H1 (cell line): ENCODE data around the gene CTF1. TPM values are rescaled to one million over a fixed set of nuclear protein-coding genes. Genes with fewer than 3 reads are reported as not detected.

Source experiments
- CTCF ChIA-PET: fragments of 300-600 bp; sonication (Branson Sonifier 250); formaldehyde crosslinking; loops from one replicate; lab custom pipeline; 2021; ENCODE audit not compliant: partially characterized antibody; lab: Charles Lee
- POLR2A ChIA-PET: fragments of 300-600 bp; sonication (Branson Sonifier 250); formaldehyde crosslinking; loops from one replicate; lab custom pipeline; 2021; ENCODE audit warnings: inconsistent platforms; ENCODE audit not compliant: partially characterized antibody; lab: Charles Lee
- DNase-seq, 2 experiments: peaks; one replicate each; pipeline versions ENCODE4 v3.0.0 to v3.0.0-alpha.2; 2010 to 2022; ENCODE audit warnings: low spot score in 2 of 2, low read depth in 1 of 2, mixed read lengths in 1 of 2
- FAIRE-seq: peaks from 2 replicates; lab custom pipeline; 2011; peaks lifted over from hg19 to GRCh38; lab: Jason Lieb, UNC
- H2AFZ ChIP-seq: 2 replicates; pipeline ENCODE4 v1.8.1; 2012; ENCODE audit warnings: low read length, inconsistent platforms
- H2AK5ac ChIP-seq: 2 replicates; pipeline ENCODE4 v1.6.1; 2013; ENCODE audit warnings: low read depth, low read length
- H2BK120ac ChIP-seq: replicated peaks from 2 replicates; pipeline ENCODE3; 2013; ENCODE audit warnings: low read depth, low read length, inconsistent platforms
- H2BK12ac ChIP-seq: 2 replicates; pipeline ENCODE4 v1.6.1; 2013; ENCODE audit warnings: low read depth, low read length
- H2BK15ac ChIP-seq: 2 replicates; pipeline ENCODE4 v1.6.1; 2013; ENCODE audit warnings: low read length
- H2BK20ac ChIP-seq: 2 replicates; pipeline ENCODE4 v1.6.1; 2013; ENCODE audit warnings: low read length
- H2BK5ac ChIP-seq: 2 replicates; pipeline ENCODE4 v1.6.1; 2013; ENCODE audit warnings: low read depth, low read length
- H3K14ac ChIP-seq: 2 replicates; pipeline ENCODE4 v1.6.1; 2013; ENCODE audit warnings: inconsistent platforms; ENCODE audit not compliant: insufficient read length
- H3K18ac ChIP-seq: 2 replicates; pipeline ENCODE4 v1.6.1; 2013; ENCODE audit warnings: low read length; ENCODE audit errors: extremely low read depth
- H3K23ac ChIP-seq: 2 replicates; pipeline ENCODE4 v1.6.1; 2013; ENCODE audit warnings: inconsistent platforms; ENCODE audit not compliant: insufficient read length
- H3K23me2 ChIP-seq: 2 replicates; pipeline ENCODE4 v1.6.1; 2013; ENCODE audit warnings: low read depth, low read length
- H3K27ac ChIP-seq: 2 replicates; pipeline ENCODE4 v1.6.1; 2011; ENCODE audit warnings: low read depth, low read length, inconsistent platforms
- H3K27me3 ChIP-seq, 4 experiments: replicated peaks in 1 of 4; 1 replicate in 1 of 4; 2 replicates in 3 of 4; pipeline versions ENCODE4 v1.6.1 to v1.8.1; 2011 to 2013; ENCODE audit warnings: low read length in 3 of 4, mild to moderate bottlenecking in 3 of 4, inconsistent platforms in 2 of 4, mixed read lengths in 2 of 4, moderate library complexity in 1 of 4; ENCODE audit not compliant: control insufficient read depth in 3 of 4, insufficient read depth in 3 of 4; ENCODE audit errors: extremely low read depth in 1 of 4
- H3K36me3 ChIP-seq, 4 experiments: 2 replicates each; pipeline versions ENCODE4 v1.6.1 to v1.8.1; 2011 to 2013; ENCODE audit warnings: mild to moderate bottlenecking in 4 of 4, low read length in 3 of 4, moderate library complexity in 2 of 4, control low read depth in 1 of 4, inconsistent platforms in 1 of 4; ENCODE audit not compliant: insufficient read depth in 4 of 4, control insufficient read depth in 2 of 4
- H3K4ac ChIP-seq: replicated peaks from 2 replicates; pipeline ENCODE3; 2013; ENCODE audit warnings: low read length, low read depth, mixed read lengths, inconsistent platforms; ENCODE audit not compliant: insufficient read length
- H3K4me1 ChIP-seq, 4 experiments: replicated peaks in 1 of 4; 1 replicate in 1 of 4; 2 replicates in 3 of 4; pipeline versions ENCODE4 v1.6.1 to v1.8.1; 2011 to 2013; ENCODE audit warnings: low read length in 3 of 4, inconsistent platforms in 2 of 4, mixed read lengths in 1 of 4; ENCODE audit not compliant: insufficient read depth in 4 of 4, control insufficient read depth in 3 of 4
- H3K4me2 ChIP-seq, 2 experiments: 2 replicates each; pipeline versions ENCODE4 v1.6.1 to v1.8.1; 2011 to 2013; ENCODE audit warnings: low read depth in 2 of 2, low read length in 2 of 2, control low read depth in 1 of 2, inconsistent platforms in 1 of 2, mild to moderate bottlenecking in 1 of 2; ENCODE audit not compliant: insufficient read depth in 1 of 2
- H3K4me3 ChIP-seq, 4 experiments: fragments of 200-600, 300-600 bp in 1 of 4; sonication (generic), shearing (Covaris generic), sonication (Bioruptor Twin) in 1 of 4; 2 replicates each; pipeline versions ENCODE4 v1.5.1 to v1.8.1; 2011 to 2016; ENCODE audit warnings: low read length in 4 of 4, low read depth in 3 of 4, control low read depth in 2 of 4, inconsistent platforms in 2 of 4, mild to moderate bottlenecking in 2 of 4, mixed read lengths in 1 of 4, moderate library complexity in 1 of 4; ENCODE audit not compliant: insufficient read depth in 2 of 4; ENCODE audit errors: extremely low read depth in 1 of 4
- H3K56ac ChIP-seq: replicated peaks from 2 replicates; pipeline ENCODE3; 2013; ENCODE audit warnings: low read depth, mild to moderate bottlenecking, mixed read lengths, low read length, inconsistent platforms; ENCODE audit not compliant: insufficient read length
- H3K79me1 ChIP-seq: 2 replicates; pipeline ENCODE4 v1.6.1; 2013; ENCODE audit warnings: low read depth, low read length, control low read depth
- H3K79me2 ChIP-seq, 2 experiments: 2 replicates each; pipeline versions ENCODE4 v1.6.1 to v1.8.1; 2012 to 2013; ENCODE audit warnings: low read length in 2 of 2, mild to moderate bottlenecking in 2 of 2, inconsistent platforms in 1 of 2; ENCODE audit not compliant: insufficient read depth in 2 of 2, control insufficient read depth in 1 of 2
- H3K9ac ChIP-seq, 4 experiments: replicated peaks in 1 of 4; 1 replicate in 1 of 4; 2 replicates in 3 of 4; pipeline versions ENCODE4 v1.6.1 to v1.8.1; 2011 to 2013; ENCODE audit warnings: low read depth in 3 of 4, low read length in 3 of 4, control low read depth in 2 of 4, mild to moderate bottlenecking in 2 of 4, moderate library complexity in 2 of 4, inconsistent platforms in 1 of 4; ENCODE audit errors: extremely low read depth in 1 of 4
- H3K9me3 ChIP-seq, 2 experiments: 2 replicates each; pipeline versions ENCODE4 v1.6.1 to v1.8.1; 2012 to 2013; ENCODE audit warnings: mild to moderate bottlenecking in 2 of 2, moderate library complexity in 2 of 2, control low read depth in 1 of 2, inconsistent platforms in 1 of 2, low read depth in 1 of 2, low read length in 1 of 2, mixed read lengths in 1 of 2; ENCODE audit not compliant: insufficient read depth in 2 of 2
- H4K20me1 ChIP-seq, 2 experiments: replicated peaks in 1 of 2; 2 replicates each; pipeline versions ENCODE3 to v1.8.1; 2011 to 2013; ENCODE audit warnings: inconsistent platforms in 2 of 2, low read length in 2 of 2, mild to moderate bottlenecking in 1 of 2; ENCODE audit not compliant: insufficient read depth in 2 of 2, control insufficient read depth in 1 of 2
- H4K5ac ChIP-seq: 2 replicates; pipeline ENCODE4 v1.6.1; 2013; ENCODE audit warnings: low read length, low read depth, mixed read lengths, inconsistent platforms; ENCODE audit not compliant: insufficient read length
- H4K8ac ChIP-seq: 2 replicates; pipeline ENCODE4 v1.8.0; 2013; ENCODE audit warnings: mild to moderate bottlenecking, moderate library complexity, low read length, inconsistent platforms; ENCODE audit not compliant: insufficient read depth; ENCODE audit errors: extremely low read depth
- H4K91ac ChIP-seq: replicated peaks from 2 replicates; pipeline ENCODE3; 2013; ENCODE audit warnings: low read length, mixed read lengths, inconsistent platforms; ENCODE audit not compliant: insufficient read length
- ASH2L ChIP-seq: fragments of 200-600, 300-600 bp; sonication (generic); IDR thresholded peaks from one replicate; pipeline ENCODE4 v1.7.1; 2017; ENCODE audit warnings: low read length
- ATF3 ChIP-seq: IDR thresholded peaks from 2 replicates; pipeline ENCODE4 v1.6.1; 2011; ENCODE audit warnings: low read depth, mild to moderate bottlenecking, low read length; ENCODE audit not compliant: insufficient read depth
- CTBP2 ChIP-seq: IDR thresholded peaks from 2 replicates; pipeline ENCODE4 v1.7.0; 2011; ENCODE audit warnings: borderline replicate concordance, mild to moderate bottlenecking, moderate library complexity, mixed read lengths, low read length; ENCODE audit not compliant: insufficient read depth, insufficient read length
- MAX ChIP-seq: IDR thresholded peaks from 2 replicates; pipeline ENCODE4 v1.6.1; 2012; ENCODE audit warnings: inconsistent platforms
- NRF1 ChIP-seq: IDR thresholded peaks from 2 replicates; pipeline ENCODE4 v1.6.1; 2011; ENCODE audit warnings: mild to moderate bottlenecking, low read depth, low read length, improper control_type of control experiment
- RNF2 ChIP-seq: fragments of 200-900, 300-1000 bp; sonication (generic); IDR thresholded peaks from 2 replicates; pipeline ENCODE4 v1.7.1; 2016; ENCODE audit warnings: borderline replicate concordance, low read depth, mild to moderate bottlenecking, antibody characterized with exemption, low read length; ENCODE audit not compliant: poor library complexity, severe bottlenecking; ENCODE audit errors: missing control alignments
- RXRA ChIP-seq: IDR thresholded peaks from 2 replicates; pipeline ENCODE4 v1.6.1; 2011; ENCODE audit warnings: low read depth, mild to moderate bottlenecking, low read length, moderate library complexity; ENCODE audit not compliant: insufficient read depth
- SIX5 ChIP-seq: IDR thresholded peaks from 2 replicates; pipeline ENCODE4 v1.6.1; 2011; ENCODE audit warnings: mild to moderate bottlenecking, low read depth, low read length
- SP2 ChIP-seq: IDR thresholded peaks from 2 replicates; pipeline ENCODE4 v1.6.1; 2012; ENCODE audit warnings: mild to moderate bottlenecking, low read length, inconsistent platforms
- SRF ChIP-seq: IDR thresholded peaks from 2 replicates; pipeline ENCODE4 v1.6.1; 2011; ENCODE audit warnings: mild to moderate bottlenecking, low read depth, low read length, moderate library complexity
- WGBS, 2 experiments: shearing (Covaris generic) in 1 of 2; methylation state at CpG; one replicate each; pipeline versions ENCODE4 v1.1.6 to v1.1.7; 2013 to 2015; ENCODE audit warnings: low lambda C conversion rate in 2 of 2, mixed read lengths in 2 of 2, inconsistent platforms in 1 of 2, low coverage in 1 of 2, missing lambda C conversion rate in 1 of 2; ENCODE audit not compliant: insufficient replicate concordance in 2 of 2, insufficient coverage in 1 of 2, insufficient read length in 1 of 2; ENCODE audit errors: extremely low coverage in 1 of 2, missing lambda C conversion rate in 1 of 2; 5-methylcytosine and 5-hydroxymethylcytosine counted together
- polyA plus RNA-seq, 7 experiments: library from polyadenylated mRNA; depleted of rRNA in 3 of 7; stranded (reverse) in 5 of 7; unstranded in 2 of 7; fragments of >200 nt in 5 of 7; fragments of 200-250 nt in 2 of 7; gene quantifications; 1 replicate in 5 of 7; 2 replicates in 1 of 7; 4 replicates in 1 of 7; pipeline versions ENCODE4 v1.2.1 to v1.2.3, GENCODE V29; 2011 to 2013; ENCODE audit warnings: missing spikeins in 2 of 7, mixed read lengths in 2 of 7
- total RNA-seq: library from RNA; stranded (reverse); fragmentation: NEBNext Ultra II Directional; extraction: Animal tissue kit (Norgen Biotek cat#: 25700); gene quantifications from 2 replicates; pipeline ENCODE4 v1.2.1, GENCODE V29; 2021

The CTF1 gene
- total and polyA plus RNA-seq, 2 of the 8 experiments (the other 6 are each of a cell fraction or from before 2014, with no cell fraction given) = 0.97 to 3.4 TPM

- Histone ChIP-seq H3K27me3 (no peaks in the 10 kb centered on the region), H3K4me2 (no peak overlapping the region; a peak in 1 of 4 replicates), H4K20me1 (peaks cover 0 to 5% of the 10 kb centered on the region in 2 experiments), H4K5ac (no peak overlapping the region), H3K36me3 (peaks cover 4 to 37% (median 21%) of the 10 kb centered on the region in 4 experiments; a peak in 7 of 8 replicates), H3K9me3 (no peaks in the 10 kb centered on the region), H3K18ac (no peak overlapping the region), H3K23ac (no peak overlapping the region), H3K56ac (no peak overlapping the region), H2BK120ac (no peak overlapping the region), H2AFZ (no peak overlapping the region), H3K4me3 (no peak overlapping the region), H2BK20ac (no peak overlapping the region), H2BK5ac (no peak overlapping the region; the same call in 1 of the 2 replicates), H3K79me1 (peaks cover 7% of the 10 kb centered on the region), H2BK15ac (no peak overlapping the region), H3K14ac (no peak overlapping the region), H4K8ac (no peak overlapping the region), H3K4me1 (peaks cover 0 to 9% (median 2%) of the 10 kb centered on the region in 4 experiments; a peak in 4 of 7 replicates), H2AK5ac (no peak overlapping the region), H3K23me2 (peaks cover 3% of the 10 kb centered on the region; the same call in 1 of the 2 replicates), H3K9ac (no peak overlapping the region), H2BK12ac (no peak overlapping the region), H3K4ac (no peak overlapping the region), H4K91ac (no peak overlapping the region), H3K27ac (0 out of 2 replicates have a peak overlapping the region, but pooled peaks have one; percentile 8), H3K79me2 (peaks cover 0 to 10% of the 10 kb centered on the region in 2 experiments; a peak in 2 of 4 replicates)
- ChIA-PET POLR2A (interaction anchor here (0.8 to 8.2 kb wide), 7 partner anchors 10 to 152 kb away, joined by 3 to 105 read pairs (median 4); partner anchors contain the start of gene CTF1), CTCF (interaction anchor here (1.0 to 4.4 kb wide), 3 partner anchors 8 to 113 kb away, joined by 4 to 33 read pairs (median 21); no protein-coding TSS in a partner anchor)
- FAIRE-seq (no peak), DNase-seq (no peak)
- 90% methylated on average over 22 of the region's 22 CpGs; no CpG with 5 or more reads in 1 of the 2 experiments for WGBS, 2 experiments
- TF ChIP-seq ASH2L (no peak), CTBP2 (no peak), MAX (no peak), RXRA (no peak), RNF2 (no peak), SP2 (no peak), SRF (no peak), ATF3 (no peak), NRF1 (no peak), SIX5 (no peak)
Observed at GRCh38 chr16:30926937-30927788, 30.7 kb downstream of the CTF1 start.
